OCI-LY7 (cell line): Measurements from ENCODE around the gene CABCOCO1. TPM values are rescaled to one million over a fixed set of nuclear protein-coding genes. Genes with fewer than 3 reads are reported as not detected.
A peak's percentile ranks its signal among the peaks of the same experiment; 100 is the strongest.

Experiments used
- BruUV-seq: library from RNA; stranded (reverse); fragments of 400-500 nt; replicated peaks from 2 replicates; lab custom pipeline; 2021; lab: Mats Ljungman, UMichigan
- CTCF ChIA-PET: fragments of 300-600 bp; sonication (Branson Sonifier 250); formaldehyde crosslinking; loops from one replicate; lab custom pipeline; 2022; ENCODE audit warnings: antibody characterized with exemption; ENCODE audit not compliant: unreplicated experiment; lab: Charles Lee
- POLR2A ChIA-PET: fragments of 300-600 bp; sonication (Branson Sonifier 250); formaldehyde crosslinking; loops from one replicate; lab custom pipeline; 2022; ENCODE audit warnings: antibody characterized with exemption; lab: Charles Lee
- DNase-seq: peaks from one replicate; pipeline ENCODE4 v3.0.0-alpha.2; 2015; ENCODE audit warnings: low spot score
- H2AFZ ChIP-seq: fragments of 200-600 bp; sonication (generic), shearing (Covaris generic); 2 replicates; pipeline ENCODE4 v1.6.1; 2014; ENCODE audit warnings: mild to moderate bottlenecking, antibody characterized with exemption, low read length, moderate library complexity
- H3K27ac ChIP-seq: fragments of 200-600 bp; sonication (generic); 2 replicates; pipeline ENCODE4 v1.5.1; 2014; ENCODE audit warnings: mixed run types, low read depth, mild to moderate bottlenecking, moderate library complexity, low read length, inconsistent platforms; ENCODE audit not compliant: poor library complexity, severe bottlenecking
- H3K36me3 ChIP-seq: fragments of 200-600 bp; sonication (generic); 2 replicates; pipeline ENCODE4 v1.6.1; 2014; ENCODE audit warnings: mild to moderate bottlenecking, antibody characterized with exemption, low read length, moderate library complexity, mixed read lengths; ENCODE audit not compliant: insufficient read depth
- H3K4me1 ChIP-seq: fragments of 200-600 bp; sonication (generic); 2 replicates; pipeline ENCODE4 v1.5.1; 2014; ENCODE audit warnings: mild to moderate bottlenecking, low read length; ENCODE audit not compliant: insufficient read depth, poor library complexity, severe bottlenecking
- H3K4me2 ChIP-seq: fragments of 200-600 bp; sonication (generic); 2 replicates; pipeline ENCODE4 v1.6.1; 2014; ENCODE audit warnings: mild to moderate bottlenecking, low read length
- H3K4me3 ChIP-seq: fragments of 200-600 bp; sonication (generic); 2 replicates; pipeline ENCODE4 v1.5.1; 2014; ENCODE audit warnings: mild to moderate bottlenecking, low read depth, low read length; ENCODE audit not compliant: poor library complexity, severe bottlenecking
- H3K79me2 ChIP-seq: fragments of 200-600 bp; sonication (generic); 2 replicates; pipeline ENCODE4 v1.6.1; 2016; ENCODE audit warnings: low read depth, mild to moderate bottlenecking, low read length, moderate library complexity, mixed read lengths; ENCODE audit not compliant: insufficient read depth
- H3K9me2 ChIP-seq: fragments of 200-600 bp; sonication (generic); 2 replicates; pipeline ENCODE4 v1.6.1; 2016; ENCODE audit warnings: mild to moderate bottlenecking, low read length, mixed read lengths; ENCODE audit not compliant: insufficient read depth
- H3K9me3 ChIP-seq: fragments of 200-600 bp; sonication (generic); 2 replicates; pipeline ENCODE4 v1.6.1; 2014; ENCODE audit warnings: mild to moderate bottlenecking, mixed run types, low read length, mixed read lengths
- H4K20me1 ChIP-seq: fragments of 200-600 bp; sonication (generic); 2 replicates; pipeline ENCODE4 v1.6.1; 2014; ENCODE audit warnings: mild to moderate bottlenecking, antibody characterized with exemption, low read length, moderate library complexity, mixed read lengths; ENCODE audit not compliant: insufficient read depth
- CTCF ChIP-seq: fragments of 200-600 bp; sonication (generic); conservative IDR thresholded peaks from 2 replicates; pipeline ENCODE4 v1.5.1; 2014; ENCODE audit warnings: mild to moderate bottlenecking, antibody characterized with exemption, low read length, moderate library complexity, mixed read lengths
- EZH2phosphoT487 ChIP-seq: fragments of 200-600 bp; sonication (generic); IDR thresholded peaks from 2 replicates; pipeline ENCODE4 v1.6.1; 2018; ENCODE audit warnings: low read depth, borderline replicate concordance, mild to moderate bottlenecking, mixed run types, antibody characterized with exemption, low read length, moderate library complexity, mixed read lengths
- intact Hi-C: fragments of 100-400 bp; cut with micrococcal nuclease; formaldehyde crosslinking; loops from one replicate; pipeline ENCODE4 v1.10.0; 2022; ENCODE audit not compliant: unreplicated experiment
- total RNA-seq, 2 experiments: library from RNA; depleted of rRNA in 1 of 2; stranded (reverse); fragments of >200 nt in 1 of 2; shearing (Covaris generic) in 1 of 2; gene quantifications; 2 replicates each; pipeline ENCODE4 v1.2.3, GENCODE V29; 2014 to 2022

Gene CABCOCO1
- total RNA-seq, 2 experiments from 2014 or later, result not detected

GRCh38 chr10:61742812-61743211 lies 80.1 kb downstream of the CABCOCO1 start:
- Histone ChIP-seq H4K20me1 (no peaks in the 10 kb centered on the region), H3K9me2 (no peaks in the 10 kb centered on the region), H3K9me3 (peaks cover 11% of the 10 kb centered on the region; the same call in 1 of the 2 replicates), H3K4me3 (no peak overlapping the region), H3K36me3 (no peaks in the 10 kb centered on the region), H3K79me2 (no peaks in the 10 kb centered on the region), H3K4me2 (no peak overlapping the region), H3K4me1 (no peaks in the 10 kb centered on the region), H3K27ac (no peak overlapping the region), H2AFZ (no peak overlapping the region)
- no peak for DNase-seq
- TF ChIP-seq EZH2phosphoT487 (no peak), CTCF (no peak)
- intact Hi-C loops, result no loop called here
- no TSS peak for BruUV-seq
- ChIA-PET CTCF (no interaction called here), POLR2A (no interaction called here)

GRCh38 chr10:61744469-61744868 lies 81.7 kb downstream of the CABCOCO1 start:
- Histone ChIP-seq H2AFZ (no peak overlapping the region), H4K20me1 (no peaks in the 10 kb centered on the region), H3K4me2 (no peak overlapping the region), H3K9me3 (peaks cover 11% of the 10 kb centered on the region; the same call in 1 of the 2 replicates), H3K36me3 (no peaks in the 10 kb centered on the region), H3K9me2 (no peaks in the 10 kb centered on the region), H3K27ac (no peak overlapping the region), H3K4me1 (no peaks in the 10 kb centered on the region), H3K4me3 (no peak overlapping the region), H3K79me2 (no peaks in the 10 kb centered on the region)
- peak; percentile 22 for DNase-seq
- POLR2A ChIA-PET, result no interaction called here
- TF ChIP-seq CTCF (peak; percentile 74), EZH2phosphoT487 (no peak)
- BruUV-seq, result no TSS peak
- CTCF ChIA-PET, result no interaction called here
- intact Hi-C loops, result no loop called here

GRCh38 chr10:61746377-61746776 lies 83.6 kb downstream of the CABCOCO1 start:
- H3K4me3 ChIP-seq, result no peak overlapping the region
- H3K79me2 ChIP-seq, result no peaks in the 10 kb centered on the region
- H3K4me1 ChIP-seq, result peaks cover 4% of the 10 kb centered on the region
- H3K9me2 ChIP-seq, result no peaks in the 10 kb centered on the region
- intact Hi-C loops, result no loop called here
- POLR2A ChIA-PET, result interaction anchor here (0.5 kb wide), 1 partner anchor 475 kb away, joined by 3 read pairs; no protein-coding TSS in a partner anchor
- DNase-seq, result no peak
- H2AFZ ChIP-seq, result no peak overlapping the region
- CTCF ChIA-PET, result no interaction called here
- no peak overlapping the region for H3K4me2 ChIP-seq
- H3K9me3 ChIP-seq, result peaks cover 11% of the 10 kb centered on the region; the same call in 1 of the 2 replicates
- BruUV-seq, result no TSS peak
- TF ChIP-seq EZH2phosphoT487 (no peak), CTCF (no peak)
- H3K36me3 ChIP-seq, result no peaks in the 10 kb centered on the region
- no peak overlapping the region for H3K27ac ChIP-seq
- H4K20me1 ChIP-seq, result no peaks in the 10 kb centered on the region
